Jurkat, Clone E6-1 (cell line): ENCODE data around the gene SAP130.

Experiments
- DNase-seq: peaks from one replicate; pipeline ENCODE4 v3.0.0-alpha.2; 2011; ENCODE audit warnings: low read depth, low spot score
- H3K4me3 ChIP-seq: 2 replicates; pipeline ENCODE4 v1.5.1; 2011; ENCODE audit warnings: mild to moderate bottlenecking, low read length, control low read depth, moderate library complexity

SAP130 gene

DNA sequence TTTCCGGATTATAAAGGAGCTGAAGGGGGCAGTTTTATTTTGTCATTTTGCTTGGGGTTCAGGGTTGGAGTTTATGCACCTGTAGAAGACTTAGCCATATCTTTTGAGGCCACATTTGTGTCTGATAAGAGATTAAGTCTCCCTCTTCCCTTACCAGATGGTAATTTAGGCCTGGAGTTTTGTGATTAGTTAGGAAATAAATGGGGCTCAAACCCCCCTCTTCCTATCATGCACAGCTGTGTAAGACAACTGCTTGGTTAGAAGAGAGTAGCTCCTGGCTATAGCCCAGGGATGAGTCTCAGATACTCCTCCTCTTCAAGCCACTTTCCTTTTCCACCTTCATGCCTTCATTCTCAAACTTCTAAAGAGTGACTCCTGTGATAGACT is 802 bp upstream of the SAP130 start:
- peak overlapping the region; percentile 72 for H3K4me3 ChIP-seq
- DNase-seq: peak; percentile 5

GRCh38 chr2:128027278-128027800 is 520 bp downstream of the SAP130 start:
- DNase-seq: peak; percentile 97
- H3K4me3 ChIP-seq: peak overlapping the region; percentile 84

DNA sequence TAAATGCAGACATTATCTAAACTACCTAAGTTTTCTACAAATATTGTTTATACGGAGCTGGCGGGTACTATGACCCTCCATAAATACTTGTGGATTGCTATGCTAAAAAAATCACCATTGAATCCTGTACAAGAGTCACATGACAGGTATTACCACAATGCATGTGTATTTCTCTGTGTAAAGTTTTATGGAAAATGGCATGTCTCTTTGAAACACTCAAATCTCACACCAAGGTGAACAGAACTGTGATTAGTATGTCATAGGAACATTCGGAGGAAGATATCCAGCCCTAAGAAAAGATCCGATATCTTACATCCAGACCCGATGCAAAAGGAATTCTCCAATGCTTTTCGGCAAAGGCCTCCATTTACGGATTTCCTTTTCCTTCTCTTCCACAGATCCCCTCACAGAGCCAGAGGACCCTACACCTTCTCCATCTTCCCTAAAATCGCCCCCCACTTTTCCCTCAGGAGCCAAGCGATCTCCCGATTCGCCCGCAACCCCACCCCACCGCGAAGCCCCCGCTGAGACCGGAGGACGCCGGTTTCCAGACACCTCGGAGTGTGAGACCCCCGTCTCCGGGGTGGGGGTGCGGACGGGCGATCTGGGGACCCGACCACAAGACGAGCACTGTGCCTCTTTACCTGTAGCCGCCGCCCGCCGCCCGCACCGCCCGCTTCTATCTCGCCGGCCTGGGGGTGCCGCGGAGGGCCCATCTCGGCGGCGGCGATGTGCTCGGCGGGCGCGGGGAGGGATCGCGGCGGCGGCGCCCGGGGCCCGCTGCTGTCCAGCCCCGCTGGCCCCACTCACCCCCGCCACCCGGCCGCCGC is 1.2 kb downstream of the SAP130 start:
- peak; percentile 4 for DNase-seq

DNA sequence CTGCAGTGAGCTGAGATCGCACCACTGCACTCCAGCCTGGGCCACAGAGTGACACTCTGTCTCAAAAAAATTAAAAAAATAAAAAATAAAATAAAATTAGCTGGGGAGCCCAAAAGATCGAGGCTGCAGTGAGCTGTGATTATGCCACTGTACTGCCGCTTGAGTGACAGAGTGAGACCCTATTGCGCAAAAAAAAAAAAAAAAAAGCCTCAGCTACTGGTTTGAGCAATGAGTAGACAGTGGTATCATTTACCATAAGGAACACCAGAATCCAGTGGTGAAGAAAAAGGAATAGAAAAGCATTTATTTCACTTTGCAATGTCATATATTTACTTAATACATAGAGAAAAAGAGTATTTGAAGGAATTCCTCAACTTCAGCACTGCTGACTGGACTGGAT is 3.0 kb downstream of the SAP130 start:
- DNase-seq: no peak
- no peak overlapping the region for H3K4me3 ChIP-seq

More for the DNA sequence above, 1.2 kb downstream of the SAP130 start:
- peak overlapping the region; percentile 84 for H3K4me3 ChIP-seq

DNA sequence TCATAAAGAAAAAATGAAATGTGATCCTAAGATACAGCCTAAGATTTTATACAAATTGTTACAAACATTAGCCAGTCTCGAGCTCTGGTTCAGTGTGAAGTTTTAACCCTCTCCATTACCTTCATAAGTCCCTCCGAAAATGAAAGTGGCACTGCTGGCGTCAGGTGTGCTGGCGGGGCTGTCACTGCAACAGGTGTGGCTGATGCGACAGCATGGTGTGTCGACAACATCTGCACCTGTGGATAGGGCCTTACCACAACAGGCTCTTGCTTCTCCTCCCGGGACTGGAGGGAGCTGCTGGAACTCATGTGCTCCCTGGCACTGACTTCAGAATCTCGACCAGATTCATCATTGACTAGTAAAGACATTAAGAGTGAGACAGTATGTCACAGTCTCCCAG is 10.3 kb downstream of the SAP130 start:
- H3K4me3 ChIP-seq: no peak overlapping the region
- no peak for DNase-seq

DNA sequence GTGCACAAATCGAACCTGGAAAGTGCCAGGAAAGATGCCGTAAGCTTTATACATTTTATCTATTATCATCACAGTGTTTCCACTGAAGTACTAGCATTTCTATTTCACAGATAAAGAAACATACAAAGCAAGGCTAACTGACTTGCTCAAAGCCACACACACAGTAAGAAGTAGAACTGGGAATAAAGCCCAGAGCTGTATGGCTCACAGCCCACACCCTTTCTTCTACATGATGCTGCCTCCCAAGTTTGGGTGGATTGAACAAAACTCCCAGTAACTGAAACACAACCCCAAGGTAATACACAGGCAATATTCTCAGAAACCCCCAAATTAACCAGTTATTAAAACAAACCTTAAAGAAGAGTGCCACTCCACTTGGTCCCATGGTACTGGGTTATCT is 11.2 kb downstream of the SAP130 start:
- DNase-seq: no peak
- H3K4me3 ChIP-seq: no peak overlapping the region

GRCh38 chr2:128012698-128013097 is 15.2 kb downstream of the SAP130 start:
- DNase-seq: no peak
- H3K4me3 ChIP-seq: no peak overlapping the region

DNA sequence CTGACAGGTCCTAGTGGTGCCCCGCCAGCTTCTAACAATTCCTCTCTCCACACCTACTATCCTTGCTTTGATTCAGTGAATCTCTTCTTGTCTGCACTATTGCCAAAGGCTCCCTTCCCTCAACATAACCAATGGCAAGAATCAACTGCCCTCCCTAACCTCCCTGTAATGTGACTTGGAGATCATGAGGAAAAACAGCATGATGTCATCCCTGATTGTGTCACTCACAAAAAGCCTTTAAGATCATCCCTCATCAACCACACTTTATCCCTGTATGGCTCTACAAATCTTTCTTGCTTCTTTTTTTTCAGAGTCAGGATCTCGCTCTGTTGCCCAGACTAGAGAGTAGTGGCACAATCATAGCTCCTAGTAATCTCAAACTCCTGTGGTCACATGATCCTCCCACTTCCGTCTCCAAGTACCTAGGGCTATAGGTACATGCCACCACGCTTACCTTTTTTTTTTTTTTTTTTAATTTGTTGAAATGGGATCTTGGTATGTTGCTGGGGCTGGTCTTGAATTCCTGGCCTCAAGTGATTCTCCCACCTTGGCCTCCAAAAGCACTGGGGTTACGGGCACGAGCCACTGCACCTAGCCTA is 19.7 kb downstream of the SAP130 start:
- no peak overlapping the region for H3K4me3 ChIP-seq
- DNase-seq: no peak

DNA sequence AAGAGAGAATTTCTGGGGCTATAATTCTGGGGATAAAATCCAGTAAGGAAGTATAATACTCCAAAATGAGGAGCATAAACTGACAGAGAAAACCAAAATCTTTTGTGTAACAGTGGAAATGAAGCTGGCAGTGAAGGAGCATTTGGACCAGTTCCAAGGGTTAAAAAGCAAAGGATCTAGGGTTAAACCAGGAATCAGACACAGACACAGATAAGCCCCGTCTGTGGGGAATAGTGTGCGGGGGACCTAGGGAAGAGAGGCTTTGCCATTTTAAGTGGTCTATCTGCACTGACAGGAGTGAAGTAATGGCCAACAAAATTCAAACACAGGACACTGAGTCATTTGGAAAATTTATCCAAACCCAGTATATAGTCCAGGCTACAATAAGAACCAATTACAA is 23.4 kb downstream of the SAP130 start:
- DNase-seq: no peak
- H3K4me3 ChIP-seq: no peak overlapping the region

- H3K4me3 ChIP-seq: no peak overlapping the region
- no peak for DNase-seq
These were observed 24.4 kb downstream of the SAP130 start for GRCh38 chr2:128003463-128003862.

DNA sequence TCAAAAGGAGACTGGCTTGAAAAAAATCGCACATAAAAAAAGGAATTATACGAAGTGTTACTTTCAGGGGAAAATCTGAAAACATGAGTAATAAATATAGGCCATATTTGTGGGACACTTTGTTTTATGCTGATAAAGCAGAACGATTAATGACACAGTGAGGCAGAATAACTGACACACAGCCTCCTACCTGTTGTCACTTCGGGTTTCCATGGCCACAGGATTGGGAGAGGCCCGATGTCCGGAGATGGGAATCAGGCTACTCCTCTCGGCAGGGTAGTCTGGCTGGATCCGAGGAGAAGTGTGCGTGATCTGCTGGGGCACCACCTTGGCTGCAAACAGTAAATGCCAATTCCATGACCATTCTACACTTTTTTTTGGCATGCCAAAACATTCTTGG is 31.7 kb downstream of the SAP130 start:
- no peak overlapping the region for H3K4me3 ChIP-seq
- DNase-seq: no peak

GRCh38 chr2:127995725-127996124 is 32.1 kb downstream of the SAP130 start:
- DNase-seq: no peak
- no peak overlapping the region for H3K4me3 ChIP-seq

DNA sequence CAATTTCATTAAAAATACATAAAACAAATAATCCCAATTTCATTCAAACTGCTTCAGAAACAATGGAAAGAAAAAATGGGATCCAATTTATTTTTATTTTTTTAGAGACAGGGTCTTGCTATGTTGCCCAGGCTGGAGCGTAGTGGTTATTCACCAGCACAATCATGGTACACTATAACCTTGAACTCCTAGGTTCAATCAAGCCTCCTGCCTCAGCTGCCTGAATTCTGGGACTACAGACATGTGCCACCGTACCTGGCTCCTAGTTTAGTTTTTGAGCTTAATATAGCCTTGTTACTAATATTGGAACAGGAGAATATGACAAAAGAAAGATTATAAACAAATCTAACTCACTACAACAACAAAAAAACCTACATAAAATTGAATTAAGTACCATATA is 34.2 kb downstream of the SAP130 start:
- no peak overlapping the region for H3K4me3 ChIP-seq
- DNase-seq: no peak

GRCh38 chr2:127991742-127992141 is 36.1 kb downstream of the SAP130 start:
- DNase-seq: no peak
- H3K4me3 ChIP-seq: no peak overlapping the region

DNA sequence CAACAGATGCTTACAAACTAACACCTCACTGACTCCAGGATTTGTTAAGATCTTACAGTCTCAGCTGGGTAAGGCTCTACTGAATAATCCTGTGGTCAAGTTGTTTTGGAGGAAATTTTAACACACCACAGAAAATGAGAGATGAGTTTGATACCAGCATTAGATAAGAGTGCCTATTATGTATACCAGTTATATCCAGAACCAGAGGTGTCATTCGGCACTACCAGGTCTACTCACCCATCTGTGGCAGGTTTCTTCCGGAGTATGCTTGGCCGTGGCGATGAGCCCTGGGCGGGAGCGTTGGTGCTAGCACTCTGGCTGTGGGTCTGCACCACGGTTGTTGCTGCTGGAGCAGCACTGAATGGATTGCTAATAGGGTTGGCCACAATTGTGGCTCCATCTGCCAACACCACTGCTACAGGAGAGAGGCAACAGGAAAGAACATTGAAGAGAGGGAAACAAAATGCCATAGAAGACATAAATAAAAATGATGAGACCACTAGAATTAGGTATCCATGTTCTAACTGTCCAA is 41.2 kb downstream of the SAP130 start:
- DNase-seq: no peak
- no peak overlapping the region for H3K4me3 ChIP-seq

DNA sequence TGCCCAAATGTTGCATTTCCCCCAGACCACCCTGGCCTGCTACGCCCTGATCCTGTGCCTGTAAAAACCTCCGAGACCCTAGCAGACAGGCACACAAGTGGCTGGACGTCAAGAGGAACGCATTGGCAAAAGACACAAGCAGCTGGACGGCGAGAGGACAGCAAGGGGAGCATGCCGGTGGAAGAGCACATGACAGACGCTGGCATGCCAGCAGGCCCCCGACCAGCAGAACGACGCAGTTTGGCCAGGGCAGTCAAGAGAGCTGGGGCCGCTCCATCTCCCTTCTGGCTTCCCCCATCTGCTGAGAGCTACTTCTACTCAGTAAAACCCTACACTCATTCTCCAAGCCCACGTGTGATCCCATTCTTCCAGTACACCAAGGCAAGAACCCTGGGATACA is 42.1 kb downstream of the SAP130 start:
- DNase-seq: no peak
- no peak overlapping the region for H3K4me3 ChIP-seq

GRCh38 chr2:127985026-127985734 is 42.7 kb downstream of the SAP130 start:
- no peak for DNase-seq
- no peak overlapping the region for H3K4me3 ChIP-seq

DNA sequence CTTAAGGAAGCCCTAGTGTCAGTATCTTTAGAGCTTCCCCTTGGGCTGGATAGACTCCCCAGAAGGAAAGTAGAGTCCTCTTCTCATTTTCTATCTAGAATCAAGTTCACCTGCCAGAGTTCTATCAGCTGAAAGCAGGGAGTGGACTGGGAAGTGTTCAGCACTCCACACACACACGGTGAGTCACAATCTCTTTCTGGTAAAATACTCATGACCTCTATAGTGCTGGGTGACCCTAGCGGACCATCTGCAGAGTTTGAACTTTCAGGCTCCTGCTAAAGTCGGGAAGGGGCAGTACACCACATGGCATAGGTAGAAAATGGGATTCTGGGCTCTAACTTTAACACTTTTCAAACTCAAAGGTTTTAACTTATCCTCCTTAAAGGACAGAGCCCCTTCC is 43.3 kb downstream of the SAP130 start:
- no peak for DNase-seq
- no peak overlapping the region for H3K4me3 ChIP-seq

DNA sequence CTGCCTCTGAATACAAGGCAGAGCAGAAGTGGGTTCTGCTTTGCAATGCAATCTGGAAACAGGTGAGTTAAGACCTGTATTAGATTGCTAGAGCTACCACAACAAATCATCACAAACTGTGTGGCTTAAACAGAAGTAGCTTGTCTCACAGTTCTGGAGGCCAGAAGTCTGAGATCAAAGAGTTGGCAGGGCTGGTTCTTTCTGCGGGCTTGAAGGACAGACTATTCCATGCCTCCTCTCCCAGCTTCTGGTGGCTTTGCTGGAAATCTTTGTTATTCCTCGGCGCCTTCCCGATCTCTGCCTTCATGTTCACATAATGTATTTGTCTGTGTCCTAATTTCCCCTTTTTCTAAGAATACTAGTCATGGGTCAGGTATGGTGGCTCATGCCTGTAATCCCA is 58.4 kb downstream of the SAP130 start:
- no peak for DNase-seq
- no peak overlapping the region for H3K4me3 ChIP-seq
